ENCODE measurements around the gene ASPSCR1.

DNA sequence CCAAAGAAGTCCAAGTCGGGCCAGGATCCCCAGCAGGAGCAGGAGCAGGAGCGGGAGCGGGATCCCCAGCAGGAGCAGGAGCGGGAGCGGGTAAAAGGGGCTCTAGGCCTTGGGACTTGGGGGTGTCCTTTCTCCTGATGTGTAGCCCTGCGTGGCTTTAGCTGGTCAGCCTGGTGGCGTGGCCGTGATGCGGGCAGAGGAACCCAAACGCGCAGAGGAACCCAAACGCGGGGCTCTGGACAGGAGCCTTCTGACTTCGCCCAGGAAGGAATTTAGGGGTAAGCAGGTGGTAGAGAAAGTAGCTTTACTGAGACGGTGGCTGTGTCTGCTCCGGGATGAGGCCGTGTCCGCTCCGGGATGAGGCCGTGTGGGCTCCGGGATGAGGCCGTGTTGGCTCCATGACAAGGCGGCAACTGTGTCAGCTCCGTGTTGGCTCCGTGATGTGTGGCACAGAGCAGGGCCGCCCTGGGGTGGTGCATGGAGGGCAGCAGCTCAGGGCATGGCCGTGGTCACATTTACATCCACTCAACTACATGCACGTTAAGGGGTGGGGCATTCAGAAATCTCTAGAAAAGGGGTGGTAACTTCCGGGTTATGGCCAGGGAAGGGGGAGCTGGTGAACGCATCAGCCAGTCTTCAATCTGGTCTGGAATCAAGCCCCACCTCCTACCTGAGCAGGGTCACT, 19.5 kb downstream of the ASPSCR1 start:
- TF ChIP-seq BRCA1 (IDR thresholded peaks at IDR 0.05; ENCODE audit: low read depth, low read length) = no peak
- TF ChIP-seq RAD21 (IDR thresholded peaks at IDR 0.05; ENCODE audit: insufficient read depth, low read depth, low read length) = no peak
- TF ChIP-seq, protein P1, sequence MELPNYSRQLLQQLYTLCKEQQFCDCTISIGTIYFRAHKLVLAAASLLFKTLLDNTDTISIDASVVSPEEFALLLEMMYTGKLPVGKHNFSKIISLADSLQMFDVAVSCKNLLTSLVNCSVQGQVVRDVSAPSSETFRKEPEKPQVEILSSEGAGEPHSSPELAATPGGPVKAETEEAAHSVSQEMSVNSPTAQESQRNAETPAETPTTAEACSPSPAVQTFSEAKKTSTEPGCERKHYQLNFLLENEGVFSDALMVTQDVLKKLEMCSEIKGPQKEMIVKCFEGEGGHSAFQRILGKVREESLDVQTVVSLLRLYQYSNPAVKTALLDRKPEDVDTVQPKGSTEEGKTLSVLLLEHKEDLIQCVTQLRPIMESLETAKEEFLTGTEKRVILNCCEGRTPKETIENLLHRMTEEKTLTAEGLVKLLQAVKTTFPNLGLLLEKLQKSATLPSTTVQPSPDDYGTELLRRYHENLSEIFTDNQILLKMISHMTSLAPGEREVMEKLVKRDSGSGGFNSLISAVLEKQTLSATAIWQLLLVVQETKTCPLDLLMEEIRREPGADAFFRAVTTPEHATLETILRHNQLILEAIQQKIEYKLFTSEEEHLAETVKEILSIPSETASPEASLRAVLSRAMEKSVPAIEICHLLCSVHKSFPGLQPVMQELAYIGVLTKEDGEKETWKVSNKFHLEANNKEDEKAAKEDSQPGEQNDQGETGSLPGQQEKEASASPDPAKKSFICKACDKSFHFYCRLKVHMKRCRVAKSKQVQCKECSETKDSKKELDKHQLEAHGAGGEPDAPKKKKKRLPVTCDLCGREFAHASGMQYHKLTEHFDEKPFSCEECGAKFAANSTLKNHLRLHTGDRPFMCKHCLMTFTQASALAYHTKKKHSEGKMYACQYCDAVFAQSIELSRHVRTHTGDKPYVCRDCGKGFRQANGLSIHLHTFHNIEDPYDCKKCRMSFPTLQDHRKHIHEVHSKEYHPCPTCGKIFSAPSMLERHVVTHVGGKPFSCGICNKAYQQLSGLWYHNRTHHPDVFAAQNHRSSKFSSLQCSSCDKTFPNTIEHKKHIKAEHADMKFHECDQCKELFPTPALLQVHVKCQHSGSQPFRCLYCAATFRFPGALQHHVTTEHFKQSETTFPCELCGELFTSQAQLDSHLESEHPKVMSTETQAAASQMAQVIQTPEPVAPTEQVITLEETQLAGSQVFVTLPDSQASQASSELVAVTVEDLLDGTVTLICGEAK (IDR thresholded peaks at IDR 0.05; ENCODE audit: borderline replicate concordance) = no peak
- no peak for TF ChIP-seq NR2C2 (IDR thresholded peaks at IDR 0.05; ENCODE audit: borderline replicate concordance, control insufficient read depth, insufficient read length, low read depth)
